ENCODE measurements around the gene BOC.

DNA sequence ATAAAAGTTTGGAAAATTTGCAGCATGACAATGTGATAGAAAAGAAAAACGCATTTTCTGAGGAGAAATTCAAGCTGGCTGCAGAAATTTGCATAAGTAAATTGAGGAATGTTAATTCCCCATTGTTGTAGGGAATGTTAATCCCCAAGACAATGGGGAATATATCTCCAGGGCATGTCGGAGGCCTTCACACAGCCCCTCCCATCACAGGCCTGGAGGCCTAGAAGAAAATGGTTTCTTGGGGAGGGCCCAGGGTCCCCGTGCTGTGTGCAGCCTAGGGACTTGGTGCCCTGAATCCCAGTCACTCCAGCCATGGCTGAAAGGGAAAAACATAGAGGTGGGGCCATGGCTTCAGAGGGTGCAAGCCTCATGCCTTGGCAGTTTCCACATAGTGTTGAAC, 101.1 kb downstream of the BOC start:
- TF ChIP-seq POLR2A (IDR thresholded peaks at IDR 0.05; ENCODE audit: low read depth, low read length) (no peak), TAF1 (IDR thresholded peaks at IDR 0.05; ENCODE audit: borderline replicate concordance, low read depth, low read length) (no peak), POLR2AphosphoS5 (IDR thresholded peaks at IDR 0.05; ENCODE audit: low read depth, low read length) (no peak)
